NB4 (cell line): ENCODE measurements around the gene KCNG2.

ENCODE experiments used
- DNase-seq: peaks from one replicate; pipeline ENCODE4 v3.0.0; 2010; ENCODE audit warnings: low read depth
- H3K4me3 ChIP-seq: one replicate; pipeline ENCODE4 v1.5.1; 2011; ENCODE audit warnings: mild to moderate bottlenecking, low read depth, low read length, moderate library complexity
- MYC ChIP-seq: IDR thresholded peaks from 2 replicates; pipeline ENCODE4 v1.6.1; 2011; ENCODE audit warnings: low read depth, low read length
- POLR2A ChIP-seq: IDR thresholded peaks from 2 replicates; pipeline ENCODE4 v1.6.1; 2011; ENCODE audit warnings: mild to moderate bottlenecking; ENCODE audit not compliant: insufficient read length; ENCODE audit errors: extremely low read depth
- TF ChIP-seq, protein P1 (sequence below): IDR thresholded peaks from one replicate; pipeline ENCODE4 v1.5.1; 2012; ENCODE audit warnings: low read depth, low read length
- TF ChIP-seq, protein P2 (sequence below): IDR thresholded peaks from 2 replicates; pipeline ENCODE4 v1.6.1; 2011; ENCODE audit warnings: low read depth, low read length

Gene KCNG2

DNA sequence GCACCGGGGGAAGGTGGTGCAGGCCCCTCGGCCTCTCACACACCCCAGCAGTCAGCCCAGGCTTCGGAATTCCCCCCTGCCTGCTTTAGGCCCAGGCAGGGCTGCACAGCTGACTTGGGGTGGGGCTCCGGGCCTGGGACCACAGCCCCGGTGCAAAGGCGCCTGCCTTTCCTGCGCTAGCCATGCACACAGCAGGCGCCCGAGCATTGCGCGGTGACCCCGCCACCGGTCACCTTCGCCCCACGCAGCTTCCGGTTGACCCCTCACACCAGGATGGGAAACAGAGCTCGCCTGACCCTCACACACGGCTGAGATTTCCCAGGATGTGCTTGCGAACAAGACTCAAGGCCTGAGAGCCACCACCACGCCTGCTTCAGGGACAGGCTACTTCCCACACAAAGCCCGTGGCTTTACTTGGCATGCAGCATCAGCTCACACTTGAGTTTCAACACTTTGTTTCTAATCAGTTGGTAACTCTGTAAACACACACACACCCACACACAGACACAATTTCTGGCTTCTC, 107.7 kb downstream of the KCNG2 start:
- TF ChIP-seq MYC (no peak), POLR2A (no peak)
- TF ChIP-seq, protein P1, sequence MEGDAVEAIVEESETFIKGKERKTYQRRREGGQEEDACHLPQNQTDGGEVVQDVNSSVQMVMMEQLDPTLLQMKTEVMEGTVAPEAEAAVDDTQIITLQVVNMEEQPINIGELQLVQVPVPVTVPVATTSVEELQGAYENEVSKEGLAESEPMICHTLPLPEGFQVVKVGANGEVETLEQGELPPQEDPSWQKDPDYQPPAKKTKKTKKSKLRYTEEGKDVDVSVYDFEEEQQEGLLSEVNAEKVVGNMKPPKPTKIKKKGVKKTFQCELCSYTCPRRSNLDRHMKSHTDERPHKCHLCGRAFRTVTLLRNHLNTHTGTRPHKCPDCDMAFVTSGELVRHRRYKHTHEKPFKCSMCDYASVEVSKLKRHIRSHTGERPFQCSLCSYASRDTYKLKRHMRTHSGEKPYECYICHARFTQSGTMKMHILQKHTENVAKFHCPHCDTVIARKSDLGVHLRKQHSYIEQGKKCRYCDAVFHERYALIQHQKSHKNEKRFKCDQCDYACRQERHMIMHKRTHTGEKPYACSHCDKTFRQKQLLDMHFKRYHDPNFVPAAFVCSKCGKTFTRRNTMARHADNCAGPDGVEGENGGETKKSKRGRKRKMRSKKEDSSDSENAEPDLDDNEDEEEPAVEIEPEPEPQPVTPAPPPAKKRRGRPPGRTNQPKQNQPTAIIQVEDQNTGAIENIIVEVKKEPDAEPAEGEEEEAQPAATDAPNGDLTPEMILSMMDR: no peak
- TF ChIP-seq, protein P2, sequence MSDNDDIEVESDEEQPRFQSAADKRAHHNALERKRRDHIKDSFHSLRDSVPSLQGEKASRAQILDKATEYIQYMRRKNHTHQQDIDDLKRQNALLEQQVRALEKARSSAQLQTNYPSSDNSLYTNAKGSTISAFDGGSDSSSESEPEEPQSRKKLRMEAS: no peak
- no peak for DNase-seq
- H3K4me3 ChIP-seq: no peak overlapping the region

GRCh38 chr18:79905993-79906392, 108.3 kb downstream of the KCNG2 start:
- TF ChIP-seq, protein P2: no peak
- TF ChIP-seq MYC (no peak), POLR2A (no peak)
- TF ChIP-seq, protein P1: no peak
- H3K4me3 ChIP-seq: no peak overlapping the region
- no peak for DNase-seq

GRCh38 chr18:79906706-79907105, 109.0 kb downstream of the KCNG2 start:
- TF ChIP-seq POLR2A (no peak), MYC (no peak)
- TF ChIP-seq, protein P1: no peak
- TF ChIP-seq, protein P2: no peak
- no peak for DNase-seq
- no peak overlapping the region for H3K4me3 ChIP-seq

GRCh38 chr18:79910563-79911343, 113.0 kb downstream of the KCNG2 start:
- H3K4me3 ChIP-seq: no peak overlapping the region
- DNase-seq: no peak
- TF ChIP-seq MYC: no peak

DNA sequence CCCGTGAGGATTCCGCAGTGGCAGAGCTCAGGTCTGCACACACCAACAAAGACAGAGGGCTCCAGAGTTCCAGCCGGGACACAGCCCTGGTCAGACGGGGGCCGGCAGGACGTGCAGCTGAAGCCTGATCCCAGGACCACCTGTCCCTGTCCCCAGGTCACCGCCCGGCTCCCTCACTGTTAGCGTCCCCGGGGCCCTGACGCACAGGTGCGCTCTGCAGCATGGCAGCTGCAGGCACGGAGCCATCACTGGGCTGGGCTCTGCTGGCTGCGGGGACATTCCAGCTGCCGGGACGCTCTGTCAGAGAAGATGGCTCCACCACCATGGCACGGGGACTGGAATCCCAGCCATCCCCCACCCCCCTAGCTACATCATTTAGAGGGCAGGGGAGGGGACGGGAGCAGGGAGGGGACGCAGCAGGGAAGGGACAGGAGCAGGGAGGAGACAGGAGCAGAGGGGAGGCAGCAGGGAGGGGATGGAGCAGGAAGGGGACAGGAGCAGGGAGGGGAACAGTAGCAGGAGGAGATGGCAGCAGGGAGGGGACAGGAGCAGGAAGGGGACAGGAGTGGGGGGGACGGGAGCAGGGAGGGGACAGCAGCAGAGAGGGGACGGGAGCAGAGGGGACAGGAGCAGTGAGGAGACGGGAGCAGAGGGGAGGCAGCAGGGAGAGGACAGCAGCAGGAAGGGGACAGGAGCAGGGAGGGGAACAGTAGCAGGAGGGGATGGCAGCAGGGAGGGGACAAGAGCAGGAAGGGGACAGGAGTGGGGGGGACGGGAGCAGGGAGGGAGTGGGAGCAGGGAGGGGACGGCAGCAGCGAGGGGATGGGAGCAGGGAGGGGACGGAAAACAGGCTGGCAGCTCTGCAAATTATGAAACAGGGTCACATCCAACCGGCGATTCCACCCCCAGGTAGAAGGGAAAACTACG, 113.9 kb downstream of the KCNG2 start:
- TF ChIP-seq, protein P1: no peak
- no peak for TF ChIP-seq MYC
- H3K4me3 ChIP-seq: no peak overlapping the region
- DNase-seq: no peak

DNA sequence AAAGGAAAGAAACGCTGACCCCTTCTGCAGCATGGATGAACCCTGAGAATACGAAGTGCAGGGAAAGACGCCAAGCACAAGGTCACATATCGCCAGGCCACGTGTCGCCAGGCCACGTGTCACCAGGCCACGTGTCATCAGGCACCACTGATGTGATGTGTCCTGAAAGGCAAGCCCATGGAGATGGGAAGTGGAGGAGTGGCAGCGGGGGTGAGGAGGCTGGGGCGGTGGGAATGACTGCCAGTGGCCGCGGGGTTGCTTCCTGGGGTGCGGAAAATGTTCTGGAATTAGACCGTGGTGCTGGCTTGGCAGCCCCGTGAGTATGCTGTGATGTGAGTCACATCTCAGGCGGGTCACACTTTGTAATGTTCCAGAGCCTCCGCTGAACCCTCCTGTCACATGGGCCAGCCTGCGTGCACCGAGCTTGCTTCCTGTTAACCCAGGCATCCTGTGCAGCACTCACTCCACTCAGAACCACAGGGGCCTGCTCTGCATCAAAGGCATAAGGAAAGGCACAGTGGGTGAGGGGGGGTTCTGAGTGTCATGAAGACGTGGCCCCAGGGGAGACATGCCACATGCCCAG, 114.8 kb downstream of the KCNG2 start:
- TF ChIP-seq MYC (no peak), POLR2A (no peak)
- TF ChIP-seq, protein P2: no peak
- TF ChIP-seq, protein P1: no peak
- DNase-seq: no peak

More for the DNA sequence above, 114.8 kb downstream of the KCNG2 start:
- no peak overlapping the region for H3K4me3 ChIP-seq
